ENCODE results near the gene EGLN1.

DNA sequence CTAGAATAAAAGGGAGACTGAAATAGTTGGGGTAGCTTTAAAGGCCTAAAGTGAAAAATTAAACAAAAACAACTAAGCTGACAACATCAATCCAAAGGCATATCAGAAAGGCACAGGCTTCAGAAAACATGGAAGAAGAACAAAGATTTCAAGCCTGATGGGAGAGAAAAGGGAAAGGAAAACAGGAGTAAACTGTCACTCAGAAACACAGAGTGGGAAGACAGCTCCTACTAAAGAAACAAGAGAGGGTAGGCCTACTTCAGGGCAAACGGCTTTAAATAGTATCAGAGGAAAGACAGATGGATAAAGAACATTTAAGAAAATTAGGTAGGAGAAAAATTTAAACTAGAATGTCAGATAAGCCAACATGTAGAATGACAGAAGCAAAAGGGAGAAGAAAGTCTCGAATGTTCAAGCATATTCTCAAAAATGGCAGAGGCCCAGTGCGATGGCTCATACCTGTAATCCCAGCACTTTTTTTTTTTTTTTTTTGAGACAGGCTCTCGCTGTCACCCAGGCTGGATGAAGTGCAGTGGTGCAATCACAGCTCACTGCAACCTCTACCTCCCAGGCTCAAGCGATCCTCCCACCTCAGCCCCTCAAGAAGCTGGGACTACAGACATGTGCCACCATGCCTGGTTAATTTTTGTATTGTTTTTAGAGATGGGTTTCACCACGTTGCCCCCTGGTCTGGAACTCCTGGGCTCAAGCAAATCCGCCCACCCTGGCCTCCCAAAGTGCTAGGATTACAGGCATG lies 7.6 kb downstream of the EGLN1 start:
- TF ChIP-seq CTCF (IDR thresholded peaks at IDR 0.05) (no peak), ZFX (IDR thresholded peaks at IDR 0.05; ENCODE audit: borderline replicate concordance) (no peak)

All from 22Rv1 (cell line).